ENCODE data around the gene PIEZO2.
"Not testable (repeated sequence)": the region's sequence is repeated elsewhere in the genome, so short reads cannot be mapped to it uniquely, and the experiment has no call there.

Gene PIEZO2

GRCh38 chr18:10927286-10927992, 221.9 kb downstream of the PIEZO2 start:
- no peaks in the 10 kb centered on the region for H3K4me1 Mint-ChIP-seq
- H3K36me3 Mint-ChIP-seq: no peaks in the 10 kb centered on the region
- DNase-seq: no peak
- H3K27me3 Mint-ChIP-seq: no peaks in the 10 kb centered on the region
- no peaks in the 10 kb centered on the region for H3K9me3 Mint-ChIP-seq
- H3K27ac Mint-ChIP-seq: no peak overlapping the region
- no peak overlapping the region for H3K4me3 Mint-ChIP-seq
- CTCF ChIA-PET: no interaction called here

- no peak for DNase-seq
- Mint-ChIP-seq H3K27ac (no peak overlapping the region), H3K36me3 (no peaks in the 10 kb centered on the region), H3K27me3 (no peaks in the 10 kb centered on the region), H3K9me3 (no peaks in the 10 kb centered on the region), H3K4me3 (no peak overlapping the region), H3K4me1 (no peaks in the 10 kb centered on the region)
- CTCF ChIA-PET: no interaction called here
Measured at GRCh38 chr18:10926621-10927161, 222.7 kb downstream of the PIEZO2 start.

- Mint-ChIP-seq H3K4me3 (no peak overlapping the region), H3K27ac (no peak overlapping the region), H3K36me3 (no peaks in the 10 kb centered on the region), H3K9me3 (no peaks in the 10 kb centered on the region), H3K27me3 (no peaks in the 10 kb centered on the region), H3K4me1 (no peaks in the 10 kb centered on the region)
- CTCF ChIA-PET: no interaction called here
- no peak for DNase-seq
Measured at GRCh38 chr18:10924290-10924689, 225.1 kb downstream of the PIEZO2 start.

GRCh38 chr18:10923551-10924070, 225.8 kb downstream of the PIEZO2 start:
- no peak overlapping the region for H3K4me3 Mint-ChIP-seq
- DNase-seq: no peak
- CTCF ChIA-PET: no interaction called here
- no peak overlapping the region for H3K27ac Mint-ChIP-seq
- no peaks in the 10 kb centered on the region for H3K4me1 Mint-ChIP-seq
- no peaks in the 10 kb centered on the region for H3K36me3 Mint-ChIP-seq
- H3K27me3 Mint-ChIP-seq: no peaks in the 10 kb centered on the region
- no peaks in the 10 kb centered on the region for H3K9me3 Mint-ChIP-seq

- CTCF ChIA-PET: no interaction called here
Measured at GRCh38 chr18:10923141-10923540, 226.2 kb downstream of the PIEZO2 start.

GRCh38 chr18:10922712-10923111, 226.7 kb downstream of the PIEZO2 start:
- H3K27me3 Mint-ChIP-seq, H3K4me3 Mint-ChIP-seq, H3K9me3 Mint-ChIP-seq, H3K27ac Mint-ChIP-seq, H3K4me1 Mint-ChIP-seq, DNase-seq, CTCF ChIA-PET, H3K36me3 Mint-ChIP-seq: not testable (repeated sequence)

More at GRCh38 chr18:10923141-10923540, 226.2 kb downstream of the PIEZO2 start:
- Mint-ChIP-seq H3K4me1 (no peaks in the 10 kb centered on the region), H3K4me3 (no peak overlapping the region), H3K36me3 (no peaks in the 10 kb centered on the region), H3K27ac (no peak overlapping the region), H3K9me3 (no peaks in the 10 kb centered on the region), H3K27me3 (no peaks in the 10 kb centered on the region)
- DNase-seq: no peak

- H3K9me3 Mint-ChIP-seq, CTCF ChIA-PET, H3K27me3 Mint-ChIP-seq, DNase-seq, H3K4me3 Mint-ChIP-seq, H3K36me3 Mint-ChIP-seq, H3K4me1 Mint-ChIP-seq, H3K27ac Mint-ChIP-seq: not testable (repeated sequence)
Measured at GRCh38 chr18:10920309-10920708, 229.1 kb downstream of the PIEZO2 start.

- no peak for DNase-seq
Measured at GRCh38 chr18:10919851-10920250, 229.5 kb downstream of the PIEZO2 start.

GRCh38 chr18:10916865-10917264, 232.5 kb downstream of the PIEZO2 start:
- CTCF ChIA-PET: no interaction called here
- Mint-ChIP-seq H3K4me3 (no peak overlapping the region), H3K9me3 (no peaks in the 10 kb centered on the region), H3K36me3 (no peaks in the 10 kb centered on the region), H3K27ac (no peak overlapping the region), H3K27me3 (no peaks in the 10 kb centered on the region), H3K4me1 (no peaks in the 10 kb centered on the region)
- DNase-seq: no peak

More at GRCh38 chr18:10919851-10920250, 229.5 kb downstream of the PIEZO2 start:
- H3K9me3 Mint-ChIP-seq: no peaks in the 10 kb centered on the region
- no peaks in the 10 kb centered on the region for H3K36me3 Mint-ChIP-seq
- no peaks in the 10 kb centered on the region for H3K27me3 Mint-ChIP-seq
- H3K27ac Mint-ChIP-seq: no peak overlapping the region
- no peak overlapping the region for H3K4me3 Mint-ChIP-seq
- CTCF ChIA-PET: no interaction called here
- no peaks in the 10 kb centered on the region for H3K4me1 Mint-ChIP-seq

GRCh38 chr18:10916387-10916786, 233.0 kb downstream of the PIEZO2 start:
- DNase-seq: no peak
- Mint-ChIP-seq H3K9me3 (no peaks in the 10 kb centered on the region), H3K4me1 (no peaks in the 10 kb centered on the region), H3K4me3 (no peak overlapping the region), H3K27ac (no peak overlapping the region), H3K27me3 (no peaks in the 10 kb centered on the region), H3K36me3 (no peaks in the 10 kb centered on the region)
- CTCF ChIA-PET: no interaction called here

- DNase-seq, H3K9me3 Mint-ChIP-seq, H3K4me1 Mint-ChIP-seq, H3K4me3 Mint-ChIP-seq, H3K36me3 Mint-ChIP-seq, H3K27me3 Mint-ChIP-seq, CTCF ChIA-PET, H3K27ac Mint-ChIP-seq: not testable (repeated sequence)
Measured at GRCh38 chr18:10915748-10916147, 233.6 kb downstream of the PIEZO2 start.

GRCh38 chr18:10914610-10915009, 234.8 kb downstream of the PIEZO2 start:
- H3K27me3 Mint-ChIP-seq, H3K27ac Mint-ChIP-seq, H3K4me1 Mint-ChIP-seq, CTCF ChIA-PET, H3K9me3 Mint-ChIP-seq, H3K36me3 Mint-ChIP-seq, DNase-seq, H3K4me3 Mint-ChIP-seq: not testable (repeated sequence)

GRCh38 chr18:10913919-10914318, 235.4 kb downstream of the PIEZO2 start:
- DNase-seq: no peak
- Mint-ChIP-seq H3K4me3 (no peak overlapping the region), H3K27me3 (no peaks in the 10 kb centered on the region), H3K36me3 (no peaks in the 10 kb centered on the region), H3K27ac (no peak overlapping the region), H3K4me1 (no peaks in the 10 kb centered on the region), H3K9me3 (no peaks in the 10 kb centered on the region)
- CTCF ChIA-PET: no interaction called here

GRCh38 chr18:10912790-10913545, 236.4 kb downstream of the PIEZO2 start:
- no peak for DNase-seq
- H3K27ac Mint-ChIP-seq: no peak overlapping the region
- no peaks in the 10 kb centered on the region for H3K9me3 Mint-ChIP-seq
- no peaks in the 10 kb centered on the region for H3K36me3 Mint-ChIP-seq
- H3K4me3 Mint-ChIP-seq: no peak overlapping the region
- CTCF ChIA-PET: no interaction called here
- no peaks in the 10 kb centered on the region for H3K27me3 Mint-ChIP-seq
- no peaks in the 10 kb centered on the region for H3K4me1 Mint-ChIP-seq

- Mint-ChIP-seq H3K36me3 (no peaks in the 10 kb centered on the region), H3K4me1 (no peaks in the 10 kb centered on the region), H3K27me3 (no peaks in the 10 kb centered on the region), H3K4me3 (no peak overlapping the region), H3K27ac (no peak overlapping the region), H3K9me3 (no peaks in the 10 kb centered on the region)
- DNase-seq: no peak
- CTCF ChIA-PET: no interaction called here
Measured at GRCh38 chr18:10909724-10910123, 239.6 kb downstream of the PIEZO2 start.
